ENCODE data around the gene HNRNPDL. TPM values are rescaled to one million over a fixed set of nuclear protein-coding genes. Genes with fewer than 3 reads are reported as not detected.

Gene HNRNPDL
- 123 and 148 TPM in 2 replicates for total RNA-seq

DNA sequence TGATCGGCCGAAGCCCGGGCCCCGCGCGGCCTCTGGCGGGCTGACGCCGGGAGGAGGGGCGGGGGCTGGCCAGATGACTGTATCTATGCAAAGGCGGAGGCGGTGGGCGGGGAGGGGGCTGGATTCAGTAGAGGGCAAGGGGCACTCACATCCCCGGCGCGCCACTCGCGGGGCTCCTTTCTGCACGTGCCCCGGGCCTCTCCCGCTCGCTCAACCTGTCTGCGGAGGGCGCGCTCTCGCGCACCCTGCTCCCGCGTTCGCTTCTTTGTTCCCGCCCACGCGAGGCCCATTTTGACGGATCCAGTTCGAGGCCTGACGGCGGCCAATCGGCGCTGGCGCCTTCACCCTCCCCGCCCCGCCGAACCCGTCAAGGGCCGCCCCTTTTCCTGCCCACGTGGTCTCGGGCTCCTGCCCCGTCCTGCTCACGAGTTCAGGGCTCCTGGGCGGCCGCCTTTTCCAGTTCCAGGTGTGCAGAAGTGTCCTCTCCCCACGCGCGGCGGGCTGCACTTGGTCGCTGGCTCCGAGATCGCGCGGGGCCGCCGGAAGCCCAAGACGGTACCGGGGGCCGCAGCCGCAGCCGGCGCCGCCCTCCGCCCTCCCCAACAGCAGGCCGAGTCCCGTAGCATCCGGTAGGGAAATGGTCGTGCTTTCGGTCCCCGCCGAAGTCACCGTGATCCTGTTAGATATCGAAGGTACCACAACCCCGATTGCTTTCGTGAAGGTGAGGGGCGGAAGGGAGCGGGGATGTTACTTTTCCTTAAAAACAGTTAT, at the start of gene HNRNPDL, which contains the start of gene ENOPH1:
HNRNPDL (minus strand) TSS at position 270 of the 771 bp plus-strand sequence. CDS start 772 bp downstream, outside the sequence.
ENOPH1 (plus strand) TSS at position 398 of the 771 bp plus-strand sequence; CDS start at position 638, 240 bp downstream.

DNA sequence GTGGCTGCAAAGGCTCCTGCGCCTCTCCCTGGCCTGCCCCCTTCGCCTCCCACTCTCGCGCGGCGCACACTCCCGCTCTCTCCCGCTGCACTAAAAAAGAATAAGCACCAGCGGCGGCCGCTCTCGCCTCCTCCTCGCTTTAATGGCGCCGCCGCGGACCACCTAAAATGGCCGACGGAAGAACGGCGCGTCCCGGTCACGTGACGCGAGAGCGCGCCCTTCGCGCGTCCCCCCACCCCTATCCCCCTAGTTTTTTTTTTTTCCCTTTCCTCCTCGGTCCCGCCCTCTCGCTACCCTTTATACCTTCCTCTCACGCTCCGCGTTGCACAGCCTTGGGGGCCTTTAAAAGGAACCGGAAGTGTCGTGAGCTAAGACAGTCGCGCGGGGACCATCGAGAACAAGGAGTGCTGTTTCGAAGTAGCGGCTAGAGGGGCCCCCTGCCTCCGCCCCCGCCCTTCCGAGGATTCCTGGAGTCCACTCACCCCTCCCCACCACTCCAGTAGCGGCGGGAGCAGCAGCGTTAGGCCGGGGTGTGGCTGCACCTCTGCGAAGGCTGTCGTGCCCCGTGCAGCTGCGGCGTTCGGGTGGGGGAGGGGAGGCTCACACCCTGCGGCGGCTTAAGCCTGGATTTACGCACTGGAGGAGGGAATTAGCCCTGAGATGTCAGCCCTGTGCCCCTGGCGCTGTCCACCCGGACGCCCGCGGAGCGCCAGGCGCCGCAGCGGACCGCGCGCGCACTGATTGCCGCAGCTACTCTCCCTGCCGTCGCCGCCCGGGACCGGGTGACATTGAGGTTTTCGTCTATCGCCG, 56.2 kb downstream of the HNRNPDL start, which contains the start of gene HNRNPD:
HNRNPD (minus strand) TSS at position 176 of the 810 bp plus-strand sequence. CDS start 313 bp downstream, outside the sequence.

Small RNAs within 50 kb of the gene (small RNA-seq; reads per million reads assigned to genes)
- gene RF00150, result not detected

Other genes starting within 250 kb of the HNRNPDL start
- gene HNRNPD, start 56.5 kb downstream of the HNRNPDL start, total RNA-seq, result 20.6 and 26.8 TPM in 2 replicates
- 31.2 and 46.5 TPM in 2 replicates for gene ENOPH1, start 128 bp upstream of the HNRNPDL start, total RNA-seq
- gene TMEM150C, start 131.5 kb upstream of the HNRNPDL start, total RNA-seq, result 0.78 and 1.5 TPM in 2 replicates

All from subcutaneous preadipocyte (primary cell).